MM.1S (cell line): Measurements from ENCODE around the gene SLC37A1.

Source experiments
- DNase-seq: peaks from one replicate; pipeline ENCODE4 v3.0.0-alpha.2; 2015
- H2AFZ ChIP-seq: fragments of 300-600 bp; sonication (generic); 2 replicates; pipeline ENCODE4 v1.6.0; 2016; ENCODE audit warnings: antibody characterized with exemption, low read length
- H3F3A ChIP-seq: fragments of 300-600 bp; sonication (generic); 2 replicates; pipeline ENCODE4 v1.6.1; 2016; ENCODE audit warnings: mild to moderate bottlenecking, antibody characterized with exemption, low read length, moderate library complexity, mixed read lengths; ENCODE audit not compliant: insufficient read depth
- H3K27ac ChIP-seq: fragments of 300-600 bp; sonication (generic); 2 replicates; pipeline ENCODE4 v1.5.1; 2016; ENCODE audit warnings: mild to moderate bottlenecking, low read length
- H3K27me3 ChIP-seq: fragments of 300-600 bp; sonication (generic); replicated peaks from 2 replicates; pipeline ENCODE4 v1.6.0; 2016; ENCODE audit warnings: low read length; ENCODE audit not compliant: insufficient read depth
- H3K36me3 ChIP-seq: fragments of 300-600 bp; sonication (generic); replicated peaks from 2 replicates; pipeline ENCODE4 v1.6.1; 2016; ENCODE audit warnings: mild to moderate bottlenecking, low read length, mixed read lengths; ENCODE audit not compliant: insufficient read depth
- H3K4me1 ChIP-seq: fragments of 300-600 bp; sonication (generic); 2 replicates; pipeline ENCODE4 v1.6.1; 2016; ENCODE audit warnings: low read length, mixed read lengths
- H3K4me2 ChIP-seq: fragments of 300-600 bp; sonication (generic); 2 replicates; pipeline ENCODE4 v1.6.0; 2016; ENCODE audit warnings: low read depth, low read length
- H3K4me3 ChIP-seq: fragments of 300-600 bp; sonication (generic); 2 replicates; pipeline ENCODE4 v1.5.1; 2016; ENCODE audit warnings: low read length, mixed read lengths
- H3K79me2 ChIP-seq: fragments of 300-600 bp; sonication (generic); 2 replicates; pipeline ENCODE4 v1.6.1; 2016; ENCODE audit warnings: mixed run types, low read length, mixed read lengths
- H3K9ac ChIP-seq: fragments of 300-600 bp; sonication (generic); 2 replicates; pipeline ENCODE4 v1.6.1; 2016; ENCODE audit warnings: low read length, mixed read lengths
- H3K9me2 ChIP-seq: fragments of 300-600 bp; sonication (generic); replicated peaks from 2 replicates; pipeline ENCODE4 v1.6.1; 2016; ENCODE audit warnings: mild to moderate bottlenecking, low read length, mixed read lengths; ENCODE audit not compliant: insufficient read depth
- H3K9me3 ChIP-seq: fragments of 300-600 bp; sonication (generic); replicated peaks from 2 replicates; pipeline ENCODE4 v1.6.1; 2016; ENCODE audit warnings: mild to moderate bottlenecking, low read length, mixed read lengths; ENCODE audit not compliant: insufficient read depth
- H4K20me1 ChIP-seq: fragments of 300-600 bp; sonication (generic); 2 replicates; pipeline ENCODE4 v1.6.1; 2016; ENCODE audit warnings: mild to moderate bottlenecking, low read length, moderate library complexity, mixed read lengths; ENCODE audit not compliant: insufficient read depth
- EZH2 ChIP-seq: fragments of 300-600 bp; sonication (generic); optimal IDR thresholded peaks from 2 replicates; pipeline ENCODE3; 2017; ENCODE audit warnings: low read depth, mild to moderate bottlenecking, antibody characterized with exemption, low read length, mixed read lengths
- EZH2phosphoT487 ChIP-seq: fragments of 300-600 bp; sonication (generic); IDR thresholded peaks from 2 replicates; pipeline ENCODE4 v1.6.1; 2018; ENCODE audit warnings: antibody characterized with exemption, low read length
- TF ChIP-seq, protein P1 (sequence below): fragments of 300-600 bp; sonication (generic); IDR thresholded peaks from 2 replicates; pipeline ENCODE4 v1.5.1; 2016; ENCODE audit warnings: antibody characterized with exemption, low read length, mixed read lengths

Gene SLC37A1

DNA sequence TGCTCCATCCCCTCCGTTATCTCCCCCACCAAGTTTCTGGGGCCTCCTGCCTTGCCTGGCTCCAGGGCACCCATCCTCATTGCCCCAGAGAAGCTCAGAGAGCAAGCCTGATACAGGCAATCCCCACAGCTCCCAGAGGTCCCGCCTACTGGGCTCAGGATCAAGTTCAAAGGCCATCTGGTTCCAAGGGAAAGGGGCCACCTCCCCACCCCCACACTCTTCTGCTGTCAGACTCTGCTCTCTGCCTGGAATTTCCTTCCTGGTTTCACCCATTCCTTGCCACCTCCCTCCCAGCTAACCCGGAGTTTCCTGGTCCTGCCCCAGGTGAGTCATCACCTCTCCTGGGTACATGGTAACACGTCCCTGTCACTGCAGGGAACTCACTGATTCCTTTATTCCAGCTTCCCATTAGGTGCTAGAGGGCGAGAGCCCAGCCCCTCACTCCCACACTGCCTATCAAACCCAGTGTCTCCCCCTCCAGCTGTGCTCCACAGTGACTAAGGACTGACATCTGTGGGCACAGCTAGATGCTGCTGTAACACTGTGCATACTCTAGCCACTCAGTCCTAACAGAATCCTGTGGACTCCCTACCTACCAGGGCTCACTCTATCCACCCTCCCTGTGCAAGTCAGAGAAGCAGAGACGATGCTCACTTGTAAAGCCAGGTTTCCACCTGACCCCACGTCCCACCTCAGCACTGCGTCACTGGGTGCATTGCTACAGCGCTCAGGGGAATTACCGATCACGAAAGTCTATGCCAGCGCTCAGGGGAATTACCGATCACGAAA, 39.4 kb upstream of the SLC37A1 start:
- H3K4me3 ChIP-seq, result no peak overlapping the region
- no peak overlapping the region for H2AFZ ChIP-seq
- no peaks in the 10 kb centered on the region for H3K79me2 ChIP-seq
- H3K4me2 ChIP-seq, result no peak overlapping the region
- H3K9ac ChIP-seq, result no peak overlapping the region
- H3K9me3 ChIP-seq, result no peaks in the 10 kb centered on the region
- H4K20me1 ChIP-seq, result no peaks in the 10 kb centered on the region
- H3K27me3 ChIP-seq, result peaks cover 34% of the 10 kb centered on the region
- H3F3A ChIP-seq, result peaks cover 14% of the 10 kb centered on the region
- no peak for TF ChIP-seq EZH2phosphoT487
- TF ChIP-seq, protein P1, sequence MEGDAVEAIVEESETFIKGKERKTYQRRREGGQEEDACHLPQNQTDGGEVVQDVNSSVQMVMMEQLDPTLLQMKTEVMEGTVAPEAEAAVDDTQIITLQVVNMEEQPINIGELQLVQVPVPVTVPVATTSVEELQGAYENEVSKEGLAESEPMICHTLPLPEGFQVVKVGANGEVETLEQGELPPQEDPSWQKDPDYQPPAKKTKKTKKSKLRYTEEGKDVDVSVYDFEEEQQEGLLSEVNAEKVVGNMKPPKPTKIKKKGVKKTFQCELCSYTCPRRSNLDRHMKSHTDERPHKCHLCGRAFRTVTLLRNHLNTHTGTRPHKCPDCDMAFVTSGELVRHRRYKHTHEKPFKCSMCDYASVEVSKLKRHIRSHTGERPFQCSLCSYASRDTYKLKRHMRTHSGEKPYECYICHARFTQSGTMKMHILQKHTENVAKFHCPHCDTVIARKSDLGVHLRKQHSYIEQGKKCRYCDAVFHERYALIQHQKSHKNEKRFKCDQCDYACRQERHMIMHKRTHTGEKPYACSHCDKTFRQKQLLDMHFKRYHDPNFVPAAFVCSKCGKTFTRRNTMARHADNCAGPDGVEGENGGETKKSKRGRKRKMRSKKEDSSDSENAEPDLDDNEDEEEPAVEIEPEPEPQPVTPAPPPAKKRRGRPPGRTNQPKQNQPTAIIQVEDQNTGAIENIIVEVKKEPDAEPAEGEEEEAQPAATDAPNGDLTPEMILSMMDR, result no peak
- no peak for TF ChIP-seq EZH2
- no peak for DNase-seq
- no peaks in the 10 kb centered on the region for H3K9me2 ChIP-seq
- H3K4me1 ChIP-seq, result peaks cover 16% of the 10 kb centered on the region
- H3K36me3 ChIP-seq, result no peaks in the 10 kb centered on the region
- no peak overlapping the region for H3K27ac ChIP-seq

DNA sequence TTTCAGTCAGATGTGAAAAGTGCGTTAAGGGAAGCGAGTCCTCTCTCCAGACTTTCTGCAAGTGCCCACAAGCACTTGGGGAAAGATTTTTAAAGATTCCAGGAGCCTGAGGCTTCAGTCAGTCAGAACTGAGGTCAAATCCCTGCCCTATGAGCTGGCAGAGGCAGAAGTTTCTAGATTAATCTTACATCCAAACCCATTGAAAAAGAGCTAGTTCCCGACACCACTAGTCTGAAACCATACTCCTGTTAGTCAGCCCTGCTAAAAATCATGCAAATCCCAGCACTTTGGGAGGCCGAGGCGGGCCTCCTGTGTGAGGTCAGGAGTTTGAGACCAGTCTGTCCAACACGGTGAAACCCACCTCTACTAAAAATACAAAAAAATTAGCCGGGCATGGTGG, 38.6 kb upstream of the SLC37A1 start:
- TF ChIP-seq, protein P1, result no peak
- TF ChIP-seq EZH2 (no peak), EZH2phosphoT487 (no peak)
- no peak overlapping the region for H2AFZ ChIP-seq
- H3K9ac ChIP-seq, result no peak overlapping the region
- peaks cover 9% of the 10 kb centered on the region; the same call in 1 of the 2 replicates for H3F3A ChIP-seq
- peaks cover 11% of the 10 kb centered on the region for H3K4me1 ChIP-seq
- H3K27ac ChIP-seq, result no peak overlapping the region
- H3K36me3 ChIP-seq, result no peaks in the 10 kb centered on the region
- H3K9me2 ChIP-seq, result no peaks in the 10 kb centered on the region
- no peaks in the 10 kb centered on the region for H3K79me2 ChIP-seq
- no peaks in the 10 kb centered on the region for H3K9me3 ChIP-seq
- DNase-seq, result no peak
- no peak overlapping the region for H3K4me3 ChIP-seq
- no peaks in the 10 kb centered on the region for H4K20me1 ChIP-seq
- peaks cover 37% of the 10 kb centered on the region for H3K27me3 ChIP-seq
- no peak overlapping the region for H3K4me2 ChIP-seq

DNA sequence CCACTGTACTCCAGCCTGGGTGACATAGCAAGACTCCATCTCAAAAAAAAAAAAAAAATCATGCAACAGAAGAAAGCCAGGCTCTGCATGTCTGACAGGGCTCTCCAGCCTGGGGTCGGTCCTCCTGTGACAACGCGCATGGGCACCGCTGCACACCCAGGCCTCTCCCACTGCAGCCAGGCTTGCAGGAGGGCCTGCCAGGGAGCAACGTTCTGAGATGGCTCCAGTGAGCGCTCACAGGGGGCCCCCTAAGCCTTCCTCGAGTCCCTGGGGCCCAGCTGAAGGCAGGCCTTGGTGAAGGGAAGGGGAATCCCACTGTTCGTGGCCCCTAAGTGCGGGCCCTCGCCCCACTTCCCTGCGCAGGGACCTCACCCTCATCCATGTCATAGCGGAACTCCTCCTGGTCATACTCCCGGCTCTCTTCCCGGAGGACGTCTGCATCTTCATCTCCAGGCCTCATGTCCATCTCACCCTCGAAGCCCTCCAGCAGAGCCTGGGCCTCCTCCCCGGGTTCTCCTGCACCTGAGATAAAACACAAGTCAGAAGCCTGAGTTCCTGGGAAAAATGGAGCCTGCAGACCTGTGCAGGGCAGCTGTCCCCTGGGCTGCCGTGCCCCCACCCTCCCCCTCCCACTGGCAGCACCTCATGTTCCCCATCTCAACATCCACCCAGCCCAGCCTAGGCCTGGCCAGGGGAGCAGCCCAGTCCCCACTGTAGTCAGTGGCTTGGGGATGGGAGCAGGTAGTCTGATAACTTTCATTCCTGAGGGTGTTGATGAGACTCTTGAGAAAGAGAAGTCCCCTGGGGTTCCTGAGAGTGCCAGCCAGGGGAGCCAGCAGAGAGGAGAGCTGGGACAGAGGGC, 37.9 kb upstream of the SLC37A1 start:
- H3K4me2 ChIP-seq, result no peak overlapping the region
- no peak overlapping the region for H2AFZ ChIP-seq
- no peak overlapping the region for H3K4me3 ChIP-seq
- peaks cover 37% of the 10 kb centered on the region for H3K27me3 ChIP-seq
- H3F3A ChIP-seq, result peaks cover 9% of the 10 kb centered on the region; the same call in 1 of the 2 replicates
- no peaks in the 10 kb centered on the region for H3K9me2 ChIP-seq
- no peak overlapping the region for H3K27ac ChIP-seq
- no peak for TF ChIP-seq EZH2phosphoT487
- no peak overlapping the region for H3K9ac ChIP-seq
- no peaks in the 10 kb centered on the region for H4K20me1 ChIP-seq
- peaks cover 11% of the 10 kb centered on the region for H3K4me1 ChIP-seq
- H3K9me3 ChIP-seq, result no peaks in the 10 kb centered on the region
- no peak for DNase-seq
- no peaks in the 10 kb centered on the region for H3K79me2 ChIP-seq
- H3K36me3 ChIP-seq, result no peaks in the 10 kb centered on the region
